ENCODE results near the gene ERN1.
"Not testable (repeated sequence)": the region's sequence is repeated elsewhere in the genome, so short reads cannot be mapped to it uniquely, and the experiment has no call there.

The ERN1 gene

GRCh38 chr17:64015447-64015846 lies 114.5 kb downstream of the ERN1 start:
- H3K4me3 ChIP-seq (replicated peaks; ENCODE audit: low read depth, low read length) = no peak overlapping the region
- DNase-seq (ENCODE audit: low read depth) = no peak
- TF ChIP-seq CTCF (IDR thresholded peaks at IDR 0.05; ENCODE audit: low read length, missing control alignments) = no peak

- no peak for TF ChIP-seq CTCF (IDR thresholded peaks at IDR 0.05; ENCODE audit: low read length, missing control alignments)
- peak; percentile 27 for DNase-seq (ENCODE audit: low read depth)
- no peak overlapping the region for H3K4me3 ChIP-seq (replicated peaks; ENCODE audit: low read depth, low read length)
Measured at GRCh38 chr17:64009571-64010402, 120.2 kb downstream of the ERN1 start.

GRCh38 chr17:64008830-64009229 lies 121.1 kb downstream of the ERN1 start:
- DNase-seq (ENCODE audit: low read depth) = no peak
- no peak for TF ChIP-seq CTCF (IDR thresholded peaks at IDR 0.05; ENCODE audit: low read length, missing control alignments)
- H3K4me3 ChIP-seq (replicated peaks; ENCODE audit: low read depth, low read length) = no peak overlapping the region

GRCh38 chr17:64008346-64008745 lies 121.6 kb downstream of the ERN1 start:
- no peak for DNase-seq (ENCODE audit: low read depth)
- no peak for TF ChIP-seq CTCF (IDR thresholded peaks at IDR 0.05; ENCODE audit: low read length, missing control alignments)

GRCh38 chr17:64007838-64008282 lies 122.1 kb downstream of the ERN1 start:
- no peak overlapping the region for H3K4me3 ChIP-seq (replicated peaks; ENCODE audit: low read depth, low read length)
- TF ChIP-seq CTCF (IDR thresholded peaks at IDR 0.05; ENCODE audit: low read length, missing control alignments) = no peak
- no peak for DNase-seq (ENCODE audit: low read depth)

More at GRCh38 chr17:64008346-64008745, 121.6 kb downstream of the ERN1 start:
- no peak overlapping the region for H3K4me3 ChIP-seq (replicated peaks; ENCODE audit: low read depth, low read length)

GRCh38 chr17:64007089-64007837 lies 122.7 kb downstream of the ERN1 start:
- H3K4me3 ChIP-seq (replicated peaks; ENCODE audit: low read depth, low read length) = not testable (repeated sequence)

GRCh38 chr17:64006361-64007088 lies 123.4 kb downstream of the ERN1 start:
- no peak overlapping the region for H3K4me3 ChIP-seq (replicated peaks; ENCODE audit: low read depth, low read length)
- TF ChIP-seq CTCF (IDR thresholded peaks at IDR 0.05; ENCODE audit: low read length, missing control alignments) = no peak
- no peak for DNase-seq (ENCODE audit: low read depth)

More at GRCh38 chr17:64007089-64007837, 122.7 kb downstream of the ERN1 start:
- DNase-seq (ENCODE audit: low read depth) = not testable (repeated sequence)

Measured in fibroblast of pulmonary artery (primary cell).